ENCODE measurements around the gene LAMP5.

LAMP5 gene

DNA sequence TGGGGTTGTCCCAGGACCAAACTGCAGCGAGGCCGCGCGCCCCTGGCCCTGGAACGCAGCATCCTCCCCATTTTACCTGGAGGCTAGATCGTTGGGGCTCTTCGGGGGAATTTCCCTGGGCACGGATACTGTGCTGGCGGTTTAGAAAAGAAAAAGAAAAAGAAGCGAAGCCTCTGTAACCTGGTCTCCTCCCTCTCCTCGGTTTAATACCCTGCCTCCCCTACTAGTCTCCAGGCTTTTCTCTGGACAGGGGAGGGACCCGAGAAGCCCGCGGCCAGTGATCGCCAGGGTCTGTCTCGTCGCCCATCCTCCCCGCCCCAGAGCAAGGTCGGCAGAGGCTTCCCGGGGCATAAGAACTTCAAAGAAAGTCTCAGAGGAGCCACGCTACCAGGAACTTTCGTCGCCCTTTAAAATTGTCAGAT, 6.1 kb upstream of the LAMP5 start:
- H3K4me3 ChIP-seq (ENCODE audit: low read depth, low read length), result no peak overlapping the region
- no peak for TF ChIP-seq POLR2A (IDR thresholded peaks at IDR 0.05; ENCODE audit: extremely low read depth, insufficient read length)
- TF ChIP-seq, protein P1, sequence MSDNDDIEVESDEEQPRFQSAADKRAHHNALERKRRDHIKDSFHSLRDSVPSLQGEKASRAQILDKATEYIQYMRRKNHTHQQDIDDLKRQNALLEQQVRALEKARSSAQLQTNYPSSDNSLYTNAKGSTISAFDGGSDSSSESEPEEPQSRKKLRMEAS (IDR thresholded peaks at IDR 0.05; ENCODE audit: low read depth, low read length), result no peak
- TF ChIP-seq MYC (IDR thresholded peaks at IDR 0.05; ENCODE audit: low read depth, low read length), result no peak
- TF ChIP-seq, protein P2, sequence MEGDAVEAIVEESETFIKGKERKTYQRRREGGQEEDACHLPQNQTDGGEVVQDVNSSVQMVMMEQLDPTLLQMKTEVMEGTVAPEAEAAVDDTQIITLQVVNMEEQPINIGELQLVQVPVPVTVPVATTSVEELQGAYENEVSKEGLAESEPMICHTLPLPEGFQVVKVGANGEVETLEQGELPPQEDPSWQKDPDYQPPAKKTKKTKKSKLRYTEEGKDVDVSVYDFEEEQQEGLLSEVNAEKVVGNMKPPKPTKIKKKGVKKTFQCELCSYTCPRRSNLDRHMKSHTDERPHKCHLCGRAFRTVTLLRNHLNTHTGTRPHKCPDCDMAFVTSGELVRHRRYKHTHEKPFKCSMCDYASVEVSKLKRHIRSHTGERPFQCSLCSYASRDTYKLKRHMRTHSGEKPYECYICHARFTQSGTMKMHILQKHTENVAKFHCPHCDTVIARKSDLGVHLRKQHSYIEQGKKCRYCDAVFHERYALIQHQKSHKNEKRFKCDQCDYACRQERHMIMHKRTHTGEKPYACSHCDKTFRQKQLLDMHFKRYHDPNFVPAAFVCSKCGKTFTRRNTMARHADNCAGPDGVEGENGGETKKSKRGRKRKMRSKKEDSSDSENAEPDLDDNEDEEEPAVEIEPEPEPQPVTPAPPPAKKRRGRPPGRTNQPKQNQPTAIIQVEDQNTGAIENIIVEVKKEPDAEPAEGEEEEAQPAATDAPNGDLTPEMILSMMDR (IDR thresholded peaks at IDR 0.05; ENCODE audit: low read depth, low read length), result no peak
- DNase-seq (ENCODE audit: low read depth), result no peak

DNA sequence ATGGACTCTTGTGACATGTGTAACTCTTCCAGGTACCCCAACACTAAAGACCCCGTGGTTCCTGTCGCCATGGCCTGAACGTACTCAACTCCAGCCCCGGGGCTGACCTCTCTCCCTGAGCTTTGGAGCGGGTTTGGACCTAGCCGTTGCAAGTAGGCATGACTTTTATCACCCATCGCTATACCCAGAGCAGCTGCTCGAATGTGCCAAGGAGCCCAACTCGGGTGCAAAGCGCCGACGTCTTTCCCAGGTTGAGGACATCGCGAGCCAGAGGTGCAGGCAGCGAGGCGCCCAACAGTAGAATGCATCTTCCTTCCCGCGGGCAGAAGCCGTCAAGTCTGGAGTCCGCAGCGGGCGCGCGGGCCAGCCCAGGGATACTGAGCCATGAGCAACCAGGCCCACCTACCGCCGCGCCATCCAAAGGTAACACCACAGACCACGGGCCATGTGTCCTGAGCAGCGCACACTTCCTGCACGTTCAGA, 5.7 kb upstream of the LAMP5 start:
- no peak overlapping the region for H3K4me3 ChIP-seq (ENCODE audit: low read depth, low read length)
- DNase-seq (ENCODE audit: low read depth), result no peak

DNA sequence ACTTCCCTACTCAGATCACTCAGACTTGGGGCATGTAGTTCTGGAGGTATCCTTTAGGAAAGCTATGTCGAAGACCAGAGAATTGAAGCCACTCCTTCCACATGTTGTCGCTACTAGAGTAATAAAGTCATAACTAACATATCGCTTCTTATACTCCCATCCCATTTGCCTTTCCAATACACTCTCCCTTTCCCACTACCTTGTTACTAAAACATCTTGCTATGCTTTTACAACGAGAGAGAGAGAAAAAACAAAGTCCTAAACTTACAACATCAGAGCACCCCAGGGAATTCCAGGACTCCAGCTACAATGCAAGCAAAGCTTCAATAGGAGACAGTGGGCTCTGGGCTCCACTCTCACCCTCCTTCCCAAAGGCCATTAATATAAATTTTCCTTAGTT, 5.1 kb upstream of the LAMP5 start:
- no peak for DNase-seq (ENCODE audit: low read depth)
- H3K4me3 ChIP-seq (ENCODE audit: low read depth, low read length), result no peak overlapping the region
- TF ChIP-seq MYC (IDR thresholded peaks at IDR 0.05; ENCODE audit: low read depth, low read length) (no peak), POLR2A (IDR thresholded peaks at IDR 0.05; ENCODE audit: extremely low read depth, insufficient read length) (no peak)
- TF ChIP-seq, protein P2 (IDR thresholded peaks at IDR 0.05; ENCODE audit: low read depth, low read length), result no peak
- TF ChIP-seq, protein P1 (IDR thresholded peaks at IDR 0.05; ENCODE audit: low read depth, low read length), result no peak

More for the DNA sequence above, 5.7 kb upstream of the LAMP5 start:
- TF ChIP-seq MYC (IDR thresholded peaks at IDR 0.05; ENCODE audit: low read depth, low read length) (no peak), POLR2A (IDR thresholded peaks at IDR 0.05; ENCODE audit: extremely low read depth, insufficient read length) (no peak)
- TF ChIP-seq, protein P2 (IDR thresholded peaks at IDR 0.05; ENCODE audit: low read depth, low read length), result no peak
- TF ChIP-seq, protein P1 (IDR thresholded peaks at IDR 0.05; ENCODE audit: low read depth, low read length), result no peak

DNA sequence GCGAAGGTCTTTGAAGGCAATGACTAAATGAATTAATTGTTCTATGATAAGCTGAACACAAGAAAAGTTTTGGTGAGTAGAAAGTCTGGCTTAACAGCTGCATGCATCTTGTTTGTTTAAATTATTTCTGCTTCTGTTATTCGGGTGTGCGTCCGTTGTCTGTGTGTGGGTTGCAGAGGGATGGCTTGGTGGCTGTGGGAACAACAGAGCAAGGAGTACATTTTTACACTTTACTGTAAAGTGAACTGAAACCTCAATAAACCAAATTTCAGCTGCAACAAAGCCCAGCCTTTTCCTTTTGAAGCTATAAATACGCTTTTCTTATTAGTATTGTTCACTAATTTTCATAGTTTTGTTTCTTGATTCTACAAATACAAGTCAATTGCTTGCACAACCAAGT, 3.5 kb upstream of the LAMP5 start:
- peak overlapping the region; percentile 44 for H3K4me3 ChIP-seq (ENCODE audit: low read depth, low read length)
- TF ChIP-seq, protein P2 (IDR thresholded peaks at IDR 0.05; ENCODE audit: low read depth, low read length), result no peak
- TF ChIP-seq POLR2A (IDR thresholded peaks at IDR 0.05; ENCODE audit: extremely low read depth, insufficient read length) (no peak), MYC (IDR thresholded peaks at IDR 0.05; ENCODE audit: low read depth, low read length) (no peak)
- TF ChIP-seq, protein P1 (IDR thresholded peaks at IDR 0.05; ENCODE audit: low read depth, low read length), result no peak
- DNase-seq (ENCODE audit: low read depth), result no peak

DNA sequence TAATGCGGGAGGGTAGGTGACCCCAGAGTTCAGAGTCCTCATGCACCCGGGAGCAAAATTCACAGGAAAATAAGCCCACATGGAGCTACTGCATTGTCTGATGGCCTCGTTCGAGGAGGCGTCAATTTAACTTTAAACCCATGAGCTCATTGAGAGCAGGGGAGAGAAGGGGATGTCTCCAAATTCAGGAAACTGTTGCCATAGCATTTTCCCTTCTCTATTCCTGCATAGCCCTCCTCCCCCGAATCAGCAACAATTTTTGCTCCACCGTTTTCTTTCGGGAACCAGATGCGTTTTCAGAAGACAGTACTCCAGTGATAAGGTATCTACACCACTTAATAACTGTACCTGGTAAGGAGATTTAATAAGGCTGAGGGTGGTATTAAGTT, 324 bp upstream of the LAMP5 start:
- H3K4me3 ChIP-seq (ENCODE audit: low read depth, low read length), result no peak overlapping the region
- TF ChIP-seq, protein P2 (IDR thresholded peaks at IDR 0.05; ENCODE audit: low read depth, low read length), result no peak
- TF ChIP-seq POLR2A (IDR thresholded peaks at IDR 0.05; ENCODE audit: extremely low read depth, insufficient read length), result no peak
- no peak for TF ChIP-seq MYC (IDR thresholded peaks at IDR 0.05; ENCODE audit: low read depth, low read length)
- TF ChIP-seq, protein P1 (IDR thresholded peaks at IDR 0.05; ENCODE audit: low read depth, low read length), result no peak
- DNase-seq (ENCODE audit: low read depth), result no peak
